H1 (cell line): ENCODE results near the gene EOLA1.

Experiments
- BRCA1 ChIP-seq: IDR thresholded peaks from 2 replicates; pipeline ENCODE4 v1.6.1; 2012; ENCODE audit warnings: low read depth, low read length, improper control_type of control experiment
- CBX8 ChIP-seq: fragments of 300-800, 300-1000 bp; sonication (generic); IDR thresholded peaks from 2 replicates; pipeline ENCODE4 v1.7.1; 2016; ENCODE audit warnings: low read depth, low read length, borderline replicate concordance
- CTCF ChIP-seq, 3 experiments: IDR thresholded peaks; 1 replicate in 2 of 3; 2 replicates in 1 of 3; pipeline versions ENCODE4 v1.5.1 to v1.6.1; 2011; ENCODE audit warnings: low read length in 3 of 3, mild to moderate bottlenecking in 3 of 3, inconsistent platforms in 2 of 3, low read depth in 1 of 3, moderate library complexity in 1 of 3; ENCODE audit not compliant: insufficient read depth in 1 of 3; ENCODE audit errors: control extremely low read depth in 1 of 3
- EP300 ChIP-seq, 2 experiments: IDR thresholded peaks; 1 replicate in 1 of 2; 2 replicates in 1 of 2; pipeline ENCODE4 v1.6.1; 2011 to 2012; ENCODE audit warnings: low read depth in 2 of 2, low read length in 2 of 2, mild to moderate bottlenecking in 2 of 2, borderline replicate concordance in 1 of 2, inconsistent platforms in 1 of 2, moderate library complexity in 1 of 2
- EZH2 ChIP-seq: fragments of 200-600 bp; sonication (generic); IDR thresholded peaks from 2 replicates; pipeline ENCODE4 v1.7.1; 2012; ENCODE audit warnings: low read depth, mild to moderate bottlenecking, moderate library complexity, low read length, inconsistent platforms; ENCODE audit not compliant: severe bottlenecking
- MAX ChIP-seq: IDR thresholded peaks from 2 replicates; pipeline ENCODE4 v1.6.1; 2012; ENCODE audit warnings: inconsistent platforms
- POLR2AphosphoS5 ChIP-seq: IDR thresholded peaks from 2 replicates; pipeline ENCODE4 v1.6.1; 2011; ENCODE audit warnings: low read depth, low read length
- SIN3A ChIP-seq, 2 experiments: IDR thresholded peaks in 1 of 2; conservative IDR thresholded peaks in 1 of 2; 2 replicates each; pipeline ENCODE4 v1.6.1; 2011 to 2012; ENCODE audit warnings: low read length in 2 of 2, improper control_type of control experiment in 1 of 2, low read depth in 1 of 2, mild to moderate bottlenecking in 1 of 2

- no peak for TF ChIP-seq MAX
- TF ChIP-seq BRCA1 = no peak
- no peak for TF ChIP-seq EZH2
- TF ChIP-seq SIN3A (conservative IDR thresholded peaks at IDR 0.05 in 1 of 2, IDR thresholded peaks at IDR 0.05 in 1 of 2; ENCODE audit: low read depth in 1 of 2, low read length in 2 of 2) = no peak
- TF ChIP-seq CTCF (IDR thresholded peaks at IDR 0.05; ENCODE audit: control extremely low read depth in 1 of 3, insufficient read depth in 1 of 3, low read depth in 1 of 3, low read length in 3 of 3) = no peak
- TF ChIP-seq POLR2AphosphoS5 = no peak
- no peak for TF ChIP-seq CBX8
- no peak for TF ChIP-seq EP300 (IDR thresholded peaks at IDR 0.05; ENCODE audit: borderline replicate concordance in 1 of 2, low read depth in 2 of 2, low read length in 2 of 2)
Observed at GRCh38 chrX:149521438-149521837, 19.4 kb upstream of the EOLA1 start.
